GM23338 (cell line): ENCODE results near the gene CEACAM8. TPM values are rescaled to one million over a fixed set of nuclear protein-coding genes. Genes with fewer than 3 reads are reported as not detected.
"Not testable (repeated sequence)": the region's sequence is repeated elsewhere in the genome, so short reads cannot be mapped to it uniquely, and the experiment has no call there.

ENCODE experiments used
- ATAC-seq: fragments of 200-7000 bp; cut with Tn5 transposase; 3 replicates; pipeline ENCODE4 v1.9.1; 2020
- DNase-seq: peaks from one replicate; pipeline ENCODE4 v3.0.0-alpha.2; 2015; ENCODE audit warnings: low spot score
- H2AFZ ChIP-seq: fragments of 200-600 bp; sonication (generic); 2 replicates; pipeline ENCODE4 v1.8.0; 2016; ENCODE audit warnings: antibody characterized with exemption, mild to moderate bottlenecking, moderate library complexity
- H3F3A ChIP-seq: fragments of 200-600 bp; sonication (generic); replicated peaks from 2 replicates; pipeline ENCODE4 v1.8.0; 2017; ENCODE audit warnings: antibody characterized with exemption, mixed run types, low read depth
- H3K27ac ChIP-seq: fragments of 200-600 bp; sonication (generic); 2 replicates; pipeline ENCODE4 v1.6.1; 2016; ENCODE audit warnings: low read depth
- H3K27me3 ChIP-seq: fragments of 200-600 bp; sonication (generic); 2 replicates; pipeline ENCODE4 v1.8.0; 2016; ENCODE audit warnings: mild to moderate bottlenecking, mixed run types, moderate library complexity; ENCODE audit not compliant: insufficient read depth
- H3K36me3 ChIP-seq: fragments of 200-600 bp; sonication (generic); 2 replicates; pipeline ENCODE4 v1.8.0; 2016; ENCODE audit warnings: mild to moderate bottlenecking; ENCODE audit not compliant: insufficient read depth
- H3K4me1 ChIP-seq: fragments of 200-600 bp; sonication (generic); 2 replicates; pipeline ENCODE4 v1.8.0; 2016; ENCODE audit warnings: mild to moderate bottlenecking, moderate library complexity; ENCODE audit not compliant: insufficient read depth
- H3K4me2 ChIP-seq: fragments of 200-600 bp; sonication (generic); 2 replicates; pipeline ENCODE4 v1.7.1; 2017; ENCODE audit warnings: mixed run types
- H3K4me3 ChIP-seq: fragments of 200-600 bp; sonication (generic); 2 replicates; pipeline ENCODE4 v1.6.1; 2016; ENCODE audit warnings: mixed run types
- H3K79me2 ChIP-seq: fragments of 200-600 bp; sonication (generic); replicated peaks from 2 replicates; pipeline ENCODE4 v1.8.0; 2017; ENCODE audit warnings: mild to moderate bottlenecking; ENCODE audit not compliant: insufficient read depth
- H3K9me2 ChIP-seq: fragments of 200-600 bp; sonication (generic); 2 replicates; pipeline ENCODE4 v1.8.0; 2017; ENCODE audit not compliant: insufficient read depth
- H4K20me1 ChIP-seq: fragments of 200-600 bp; sonication (generic); replicated peaks from 2 replicates; pipeline ENCODE4 v1.8.0; 2017; ENCODE audit warnings: mild to moderate bottlenecking; ENCODE audit not compliant: insufficient read depth
- H3K27ac Mint-ChIP-seq: 2 replicates; pipeline ENCODE4 v1.8.0; 2020; ENCODE audit warnings: inconsistent platforms, mild to moderate bottlenecking, moderate library complexity, mixed read lengths
- H3K27me3 Mint-ChIP-seq: 3 replicates; pipeline ENCODE4 v1.8.0; 2022; ENCODE audit warnings: low read depth, mild to moderate bottlenecking, moderate library complexity, mixed read lengths, inconsistent platforms; ENCODE audit not compliant: insufficient read depth, poor library complexity
- H3K36me3 Mint-ChIP-seq: 3 replicates; pipeline ENCODE4 v1.8.0; 2021; ENCODE audit warnings: low read depth, mild to moderate bottlenecking, inconsistent platforms, moderate library complexity, mixed read lengths
- H3K4me1 Mint-ChIP-seq: 3 replicates; pipeline ENCODE4 v1.8.0; 2020; ENCODE audit warnings: mild to moderate bottlenecking, inconsistent platforms, mixed read lengths
- H3K4me3 Mint-ChIP-seq: 3 replicates; pipeline ENCODE4 v1.8.0; 2021; ENCODE audit warnings: moderate library complexity, mild to moderate bottlenecking, inconsistent platforms, mixed read lengths
- H3K9me3 Mint-ChIP-seq: 3 replicates; pipeline ENCODE4 v1.8.0; 2020; ENCODE audit warnings: moderate library complexity, mild to moderate bottlenecking, inconsistent platforms, mixed read lengths
- EZH2 ChIP-seq: fragments of 200-600 bp; sonication (generic); IDR thresholded peaks from one replicate; pipeline ENCODE4 v1.8.0; 2017; ENCODE audit warnings: antibody characterized with exemption, mild to moderate bottlenecking, low read depth; ENCODE audit not compliant: unreplicated experiment
- JUNB ChIP-seq: IDR thresholded peaks from one replicate; pipeline ENCODE4 v1.6.1; 2016; ENCODE audit warnings: antibody characterized with exemption; ENCODE audit not compliant: unreplicated experiment
- POLR2AphosphoS5 ChIP-seq: IDR thresholded peaks from 2 replicates; pipeline ENCODE4 v1.6.1; 2016; ENCODE audit warnings: antibody characterized with exemption, low read depth
- polyA plus RNA-seq: library from polyadenylated mRNA; unstranded; fragments of >200 nt; fragmentation: Nextera tagmentation; extraction: Ambion mirVana; gene quantifications from 2 replicates; pipeline ENCODE4 v1.2.1, GENCODE V29; 2016
- total RNA-seq: library from RNA; depleted of rRNA; stranded (reverse); fragments of >200 nt; shearing (Covaris generic); gene quantifications from 2 replicates; pipeline ENCODE4 v1.2.3, GENCODE V29; 2014
- TF ChIP-seq, protein P1 (sequence below): IDR thresholded peaks from 2 replicates; pipeline ENCODE4 v1.6.1; 2016; ENCODE audit warnings: antibody characterized with exemption
- TF ChIP-seq, protein P2 (sequence below), 2 experiments: fragments of 200-600 bp in 1 of 2; sonication (generic) in 1 of 2; conservative IDR thresholded peaks; 2 replicates each; pipeline versions ENCODE4 v1.5.1 to v1.6.1; 2016 to 2017; ENCODE audit warnings: antibody characterized with exemption in 2 of 2, low read depth in 2 of 2, mild to moderate bottlenecking in 2 of 2, moderate library complexity in 1 of 2

The CEACAM8 gene
- total and polyA plus RNA-seq, 2 experiments from 2014 or later = not detected

DNA sequence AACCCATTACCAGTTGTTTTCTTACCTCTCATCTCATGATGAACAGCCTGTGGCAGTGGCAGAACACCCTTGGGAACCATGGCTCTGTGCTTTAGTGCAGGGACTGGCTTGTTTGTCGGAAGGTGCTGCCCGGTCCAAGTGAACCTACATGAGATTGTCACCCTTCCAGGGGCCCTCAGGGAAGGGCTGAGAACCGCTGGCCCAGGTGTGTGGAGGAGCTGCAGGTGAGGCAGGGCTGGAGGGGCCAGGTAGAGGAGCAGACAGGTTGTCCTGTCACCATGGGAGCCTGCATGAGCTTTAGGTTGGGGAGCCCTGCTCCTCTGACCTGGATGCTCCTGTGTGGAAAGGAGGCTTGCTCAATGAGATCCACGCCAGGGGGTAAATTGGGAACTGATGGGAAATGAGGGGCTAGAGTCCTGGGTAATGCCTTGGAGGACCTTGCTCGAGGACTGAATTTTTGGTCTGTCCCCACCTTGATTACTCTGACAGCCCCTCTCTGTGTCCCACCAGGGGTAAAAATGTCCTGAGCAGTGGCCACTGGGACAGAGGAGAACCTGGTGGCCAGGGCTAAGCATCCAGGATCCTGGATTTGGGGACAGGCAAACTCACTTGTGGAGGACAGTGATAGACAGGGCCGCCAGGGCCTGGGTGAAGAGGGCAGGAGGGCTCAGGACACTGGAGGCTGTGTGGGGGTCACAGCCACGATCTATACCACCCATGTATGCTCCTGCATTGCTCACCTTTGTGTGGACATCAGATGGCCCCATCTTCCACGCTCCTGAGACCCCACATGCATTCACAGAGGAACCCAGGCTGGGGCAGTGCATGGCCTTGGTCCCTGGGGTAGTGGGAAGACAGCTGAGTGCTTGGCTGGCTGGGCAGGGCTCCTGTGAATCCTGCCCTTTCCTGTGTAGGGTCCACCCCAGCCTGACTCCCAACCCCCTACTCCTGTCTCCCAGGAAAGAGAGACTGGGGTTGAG, 42.3 kb downstream of the CEACAM8 start:
- Mint-ChIP-seq H3K4me1 (peaks cover 26% of the 10 kb centered on the region), H3K27ac (no peak overlapping the region), H3K27me3 (peaks cover 8% of the 10 kb centered on the region), H3K36me3 (peaks cover 21% of the 10 kb centered on the region), H3K9me3 (peaks cover 34% of the 10 kb centered on the region), H3K4me3 (no peak overlapping the region)
- Histone ChIP-seq H2AFZ (no peak overlapping the region), H3K36me3 (no peaks in the 10 kb centered on the region), H3F3A (no peaks in the 10 kb centered on the region), H3K79me2 (no peaks in the 10 kb centered on the region), H3K4me2 (no peak overlapping the region), H3K4me1 (peaks cover 10% of the 10 kb centered on the region; the same call in 1 of the 2 replicates), H3K4me3 (no peak overlapping the region), H4K20me1 (no peaks in the 10 kb centered on the region), H3K27me3 (no peaks in the 10 kb centered on the region), H3K9me2 (no peaks in the 10 kb centered on the region), H3K27ac (no peak overlapping the region)
- no peak for DNase-seq
- ATAC-seq = no peak
- TF ChIP-seq POLR2AphosphoS5 = no peak
- TF ChIP-seq, protein P1, sequence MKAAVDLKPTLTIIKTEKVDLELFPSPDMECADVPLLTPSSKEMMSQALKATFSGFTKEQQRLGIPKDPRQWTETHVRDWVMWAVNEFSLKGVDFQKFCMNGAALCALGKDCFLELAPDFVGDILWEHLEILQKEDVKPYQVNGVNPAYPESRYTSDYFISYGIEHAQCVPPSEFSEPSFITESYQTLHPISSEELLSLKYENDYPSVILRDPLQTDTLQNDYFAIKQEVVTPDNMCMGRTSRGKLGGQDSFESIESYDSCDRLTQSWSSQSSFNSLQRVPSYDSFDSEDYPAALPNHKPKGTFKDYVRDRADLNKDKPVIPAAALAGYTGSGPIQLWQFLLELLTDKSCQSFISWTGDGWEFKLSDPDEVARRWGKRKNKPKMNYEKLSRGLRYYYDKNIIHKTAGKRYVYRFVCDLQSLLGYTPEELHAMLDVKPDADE = no peak
- TF ChIP-seq JUNB = no peak
- no peak for TF ChIP-seq EZH2

DNA sequence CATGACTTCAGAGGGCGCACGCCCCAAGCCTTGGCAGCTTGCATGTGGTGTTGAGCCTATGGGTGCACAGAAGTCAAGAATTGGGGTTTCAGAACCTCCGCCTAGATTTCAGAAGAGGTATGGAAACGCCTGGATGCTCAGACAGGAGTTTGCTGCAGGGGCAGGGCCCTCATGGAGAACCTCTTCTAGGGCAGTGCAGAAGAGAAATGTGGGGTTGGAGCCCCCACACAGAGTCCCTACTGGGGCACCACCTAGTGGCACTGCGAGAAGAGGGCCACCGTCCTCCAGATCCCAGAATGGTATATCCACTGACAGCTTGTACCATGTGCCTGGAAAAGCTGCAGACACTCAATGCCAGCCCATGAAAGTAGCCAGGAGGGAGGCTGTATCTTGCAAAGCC, 44.2 kb downstream of the CEACAM8 start:
- not testable (repeated sequence) for H3K27ac Mint-ChIP-seq

DNA sequence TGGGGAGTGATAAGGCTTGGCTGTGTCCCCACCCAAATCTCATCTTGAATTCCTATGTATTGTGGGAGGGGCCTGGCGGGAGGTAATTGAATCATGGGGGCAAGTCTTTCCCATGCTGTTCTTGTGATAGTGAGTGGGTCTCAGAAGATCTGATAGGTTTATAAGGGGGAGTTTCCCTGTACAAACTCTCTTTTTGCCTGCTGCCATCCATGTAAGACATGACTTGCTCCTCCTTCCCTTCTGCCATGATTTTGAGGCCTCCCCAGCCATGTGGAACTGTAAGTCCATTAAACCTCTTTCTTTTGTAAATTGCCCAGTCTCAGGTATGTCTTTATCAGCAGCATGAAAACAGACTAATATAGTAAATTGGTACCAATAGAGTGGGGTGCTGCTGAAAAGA, 45.7 kb downstream of the CEACAM8 start:
- not testable (repeated sequence) for DNase-seq

More for the DNA sequence above, 44.2 kb downstream of the CEACAM8 start:
- not testable (repeated sequence) for H3K79me2 ChIP-seq, H3K4me3 ChIP-seq, H3K4me3 Mint-ChIP-seq, H4K20me1 ChIP-seq, H3K27me3 Mint-ChIP-seq, H3K4me2 ChIP-seq, H2AFZ ChIP-seq, H3K36me3 ChIP-seq, H3K4me1 ChIP-seq, H3K9me2 ChIP-seq, ATAC-seq, H3F3A ChIP-seq, H3K27ac ChIP-seq, H3K27me3 ChIP-seq, DNase-seq
- Mint-ChIP-seq H3K4me1 (peaks cover 15% of the 10 kb centered on the region), H3K9me3 (peaks cover 34% of the 10 kb centered on the region), H3K36me3 (peaks cover 21% of the 10 kb centered on the region)
- TF ChIP-seq, protein P2, sequence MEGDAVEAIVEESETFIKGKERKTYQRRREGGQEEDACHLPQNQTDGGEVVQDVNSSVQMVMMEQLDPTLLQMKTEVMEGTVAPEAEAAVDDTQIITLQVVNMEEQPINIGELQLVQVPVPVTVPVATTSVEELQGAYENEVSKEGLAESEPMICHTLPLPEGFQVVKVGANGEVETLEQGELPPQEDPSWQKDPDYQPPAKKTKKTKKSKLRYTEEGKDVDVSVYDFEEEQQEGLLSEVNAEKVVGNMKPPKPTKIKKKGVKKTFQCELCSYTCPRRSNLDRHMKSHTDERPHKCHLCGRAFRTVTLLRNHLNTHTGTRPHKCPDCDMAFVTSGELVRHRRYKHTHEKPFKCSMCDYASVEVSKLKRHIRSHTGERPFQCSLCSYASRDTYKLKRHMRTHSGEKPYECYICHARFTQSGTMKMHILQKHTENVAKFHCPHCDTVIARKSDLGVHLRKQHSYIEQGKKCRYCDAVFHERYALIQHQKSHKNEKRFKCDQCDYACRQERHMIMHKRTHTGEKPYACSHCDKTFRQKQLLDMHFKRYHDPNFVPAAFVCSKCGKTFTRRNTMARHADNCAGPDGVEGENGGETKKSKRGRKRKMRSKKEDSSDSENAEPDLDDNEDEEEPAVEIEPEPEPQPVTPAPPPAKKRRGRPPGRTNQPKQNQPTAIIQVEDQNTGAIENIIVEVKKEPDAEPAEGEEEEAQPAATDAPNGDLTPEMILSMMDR (conservative IDR thresholded peaks at IDR 0.05; ENCODE audit: low read depth in 2 of 2) = peak; percentile 25 to 37; a peak in 3 of 4 replicates

More for the DNA sequence above, 45.7 kb downstream of the CEACAM8 start:
- not testable (repeated sequence) for H3F3A ChIP-seq, H3K27ac Mint-ChIP-seq, H3K27ac ChIP-seq, H3K27me3 ChIP-seq, H3K4me3 Mint-ChIP-seq, H3K79me2 ChIP-seq, H2AFZ ChIP-seq, H3K4me1 ChIP-seq, H4K20me1 ChIP-seq, H3K27me3 Mint-ChIP-seq, H3K4me3 ChIP-seq, H3K36me3 ChIP-seq, H3K9me2 ChIP-seq, H3K4me2 ChIP-seq, H3K4me1 Mint-ChIP-seq, ATAC-seq
- Mint-ChIP-seq H3K9me3 (peaks cover 34% of the 10 kb centered on the region), H3K36me3 (peaks cover 21% of the 10 kb centered on the region)
